Stimulated activated CD4-positive, alpha-beta T cell treated with anti-CD3 and anti-CD28 coated beads, Interleukin-4, amount 100 ng/mL, for 4 hours (primary cell): ENCODE results near the gene BTBD6.

ENCODE experiments used
- DNase-seq, 2 experiments: peaks; one replicate each; pipeline ENCODE4 v3.0.0-alpha.2; 2020

Gene BTBD6

GRCh38 chr14:105211758-105212089 lies 36.6 kb upstream of the BTBD6 start:
- no peak for DNase-seq

- no peak for DNase-seq
These were observed 35.6 kb upstream of the BTBD6 start for GRCh38 chr14:105212541-105213300.

- DNase-seq: no peak
These were observed 35.0 kb upstream of the BTBD6 start for GRCh38 chr14:105213361-105213760.

GRCh38 chr14:105214324-105214915 lies 33.9 kb upstream of the BTBD6 start:
- no peak for DNase-seq

GRCh38 chr14:105215602-105216001 lies 32.7 kb upstream of the BTBD6 start:
- no peak for DNase-seq

GRCh38 chr14:105216490-105217247 lies 31.7 kb upstream of the BTBD6 start:
- no peak for DNase-seq

GRCh38 chr14:105217774-105218173 lies 30.6 kb upstream of the BTBD6 start:
- DNase-seq: no peak

- DNase-seq: no peak
These were observed 29.7 kb upstream of the BTBD6 start for GRCh38 chr14:105218611-105219010.

- no peak for DNase-seq
These were observed 29.2 kb upstream of the BTBD6 start for GRCh38 chr14:105219043-105219612.

- no peak for DNase-seq
These were observed 28.6 kb upstream of the BTBD6 start for GRCh38 chr14:105219753-105220152.

GRCh38 chr14:105220699-105221597 lies 27.4 kb upstream of the BTBD6 start:
- no peak for DNase-seq

- no peak for DNase-seq
These were observed 26.6 kb upstream of the BTBD6 start for GRCh38 chr14:105221598-105222178.

- no peak for DNase-seq
These were observed 25.1 kb upstream of the BTBD6 start for GRCh38 chr14:105223260-105223659.

GRCh38 chr14:105223770-105224544 lies 24.4 kb upstream of the BTBD6 start:
- no peak for DNase-seq

- DNase-seq: no peak
These were observed 23.3 kb upstream of the BTBD6 start for GRCh38 chr14:105224845-105225570.

- DNase-seq: no peak
These were observed 22.1 kb upstream of the BTBD6 start for GRCh38 chr14:105226198-105226597.

- DNase-seq: no peak
These were observed 21.0 kb upstream of the BTBD6 start for GRCh38 chr14:105227346-105227745.

- DNase-seq: no peak
These were observed 19.8 kb upstream of the BTBD6 start for GRCh38 chr14:105228562-105228961.

- no peak for DNase-seq
These were observed 19.2 kb upstream of the BTBD6 start for GRCh38 chr14:105229099-105229655.

GRCh38 chr14:105240811-105241576 lies 7.3 kb upstream of the BTBD6 start:
- no peak for DNase-seq
